ENCODE measurements around the gene FAM25A.
"Not testable (repeated sequence)": the region's sequence is repeated elsewhere in the genome, so short reads cannot be mapped to it uniquely, and the experiment has no call there.

FAM25A gene

DNA sequence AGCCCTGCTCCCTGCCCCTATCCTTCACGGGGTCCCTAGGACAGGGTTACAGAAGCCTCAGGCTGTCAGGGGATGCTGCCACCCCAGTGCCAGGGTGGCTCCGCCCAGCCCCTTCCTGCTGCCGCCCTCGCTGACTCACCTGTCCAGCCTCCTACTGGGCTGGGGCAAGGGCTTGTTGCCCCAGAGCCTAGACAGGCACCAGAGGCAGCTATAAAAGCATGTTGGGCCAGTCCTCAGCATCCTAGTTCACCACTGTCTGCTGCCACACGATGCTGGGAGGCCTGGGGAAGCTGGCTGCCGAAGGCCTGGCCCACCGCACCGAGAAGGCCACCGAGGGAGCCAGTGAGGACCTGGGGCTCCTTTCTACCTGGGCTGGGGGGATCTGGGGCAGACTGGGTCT lies at the start of gene FAM25A:
Gene FAM25A (plus strand): TSS at position 239 of the 400 bp plus-strand sequence. CDS start 31 bp downstream, at position 270.
- DNase-seq = peak in 1 of 2 donors; percentile 41
- H3K9me3 ChIP-seq; H3K4me3 ChIP-seq; H3K27ac ChIP-seq; H3K36me3 ChIP-seq; intact Hi-C loops (cut with DNase I; ENCODE audit: low total_unique reads); H3K27me3 ChIP-seq; H3K4me1 ChIP-seq: not testable (repeated sequence)

DNA sequence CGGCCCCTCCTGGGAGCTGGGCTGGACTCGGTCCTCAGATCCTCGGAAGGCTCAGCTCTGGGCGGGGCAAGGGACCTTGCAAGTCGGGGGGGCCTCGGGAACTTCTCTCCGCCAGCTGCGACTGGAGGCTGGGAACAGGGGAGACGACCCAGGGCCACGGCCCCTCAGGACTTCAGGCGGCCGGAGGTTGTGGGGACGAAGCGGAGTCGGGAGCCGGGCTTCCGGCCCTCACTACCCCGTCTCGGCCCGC lies 49.2 kb upstream of the FAM25A start:
- Histone ChIP-seq H3K9me3 (no peaks in the 10 kb centered on the region), H3K27ac (peak overlapping the region; percentile 99 to 100), H3K4me1 (peaks cover 0 to 62% (median 48%) of the 10 kb centered on the region in 4 donors), H3K27me3 (no peaks in the 10 kb centered on the region), H3K4me3 (peak overlapping the region; percentile 79 to 92), H3K36me3 (peaks cover 0 to 4% (median 0%) of the 10 kb centered on the region in 3 donors)
- intact Hi-C loops (cut with DNase I; ENCODE audit: low total_unique reads) = no loop called here
- TF ChIP-seq, protein P1, sequence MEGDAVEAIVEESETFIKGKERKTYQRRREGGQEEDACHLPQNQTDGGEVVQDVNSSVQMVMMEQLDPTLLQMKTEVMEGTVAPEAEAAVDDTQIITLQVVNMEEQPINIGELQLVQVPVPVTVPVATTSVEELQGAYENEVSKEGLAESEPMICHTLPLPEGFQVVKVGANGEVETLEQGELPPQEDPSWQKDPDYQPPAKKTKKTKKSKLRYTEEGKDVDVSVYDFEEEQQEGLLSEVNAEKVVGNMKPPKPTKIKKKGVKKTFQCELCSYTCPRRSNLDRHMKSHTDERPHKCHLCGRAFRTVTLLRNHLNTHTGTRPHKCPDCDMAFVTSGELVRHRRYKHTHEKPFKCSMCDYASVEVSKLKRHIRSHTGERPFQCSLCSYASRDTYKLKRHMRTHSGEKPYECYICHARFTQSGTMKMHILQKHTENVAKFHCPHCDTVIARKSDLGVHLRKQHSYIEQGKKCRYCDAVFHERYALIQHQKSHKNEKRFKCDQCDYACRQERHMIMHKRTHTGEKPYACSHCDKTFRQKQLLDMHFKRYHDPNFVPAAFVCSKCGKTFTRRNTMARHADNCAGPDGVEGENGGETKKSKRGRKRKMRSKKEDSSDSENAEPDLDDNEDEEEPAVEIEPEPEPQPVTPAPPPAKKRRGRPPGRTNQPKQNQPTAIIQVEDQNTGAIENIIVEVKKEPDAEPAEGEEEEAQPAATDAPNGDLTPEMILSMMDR (IDR thresholded peaks at IDR 0.05) = peak in 1 of 2 experiments; percentile 10
- DNase-seq = no peak

- intact Hi-C loops (cut with DNase I; ENCODE audit: low total_unique reads) = no loop called here
- H3K4me3 ChIP-seq = peak overlapping the region; percentile 79 to 92
- peaks cover 0 to 4% (median 0%) of the 10 kb centered on the region in 3 donors for H3K36me3 ChIP-seq
- H3K27ac ChIP-seq = peak overlapping the region; percentile 99 to 100
- H3K4me1 ChIP-seq = peaks cover 0 to 62% (median 45%) of the 10 kb centered on the region in 4 donors
- peak; percentile 92 to 98 for DNase-seq
- TF ChIP-seq, protein P1 (IDR thresholded peaks at IDR 0.05) = peak; percentile 12 to 23
- H3K27me3 ChIP-seq = no peaks in the 10 kb centered on the region
- H3K9me3 ChIP-seq = no peaks in the 10 kb centered on the region
Measured at GRCh38 chr10:86971232-86971991, 48.7 kb upstream of the FAM25A start.

- Histone ChIP-seq H3K4me1 (peaks cover 0 to 62% (median 35%) of the 10 kb centered on the region in 4 donors), H3K4me3 (no peak overlapping the region), H3K9me3 (no peaks in the 10 kb centered on the region), H3K27me3 (no peaks in the 10 kb centered on the region), H3K27ac (peak overlapping the region; percentile 99 to 100), H3K36me3 (peaks cover 0 to 4% (median 0%) of the 10 kb centered on the region in 3 donors)
- TF ChIP-seq, protein P1 (IDR thresholded peaks at IDR 0.05) = no peak
- peak in 1 of 2 donors; percentile 75 for DNase-seq
- intact Hi-C loops (cut with DNase I; ENCODE audit: low total_unique reads) = no loop called here
Measured at GRCh38 chr10:86972613-86973380, 47.3 kb upstream of the FAM25A start.

GRCh38 chr10:86974484-86974883 lies 45.6 kb upstream of the FAM25A start:
- TF ChIP-seq, protein P1 (IDR thresholded peaks at IDR 0.05) = no peak
- Histone ChIP-seq H3K9me3 (no peaks in the 10 kb centered on the region), H3K27ac (peak overlapping the region; percentile 99 to 100), H3K4me3 (no peak overlapping the region), H3K27me3 (no peaks in the 10 kb centered on the region), H3K4me1 (peaks cover under 1 to 75% (median 33%) of the 10 kb centered on the region in 4 donors), H3K36me3 (peaks cover 0 to 4% (median 0%) of the 10 kb centered on the region in 3 donors)
- intact Hi-C loops (cut with DNase I; ENCODE audit: low total_unique reads) = no loop called here
- no peak for DNase-seq

All from tibial artery (tissue), 4 donors.